ENCODE measurements around the gene LSM7. TPM values are rescaled to one million over a fixed set of nuclear protein-coding genes. Genes with fewer than 3 reads are reported as not detected.

LSM7 gene
- total RNA-seq, 1 donor from 2014 or later, result 108 TPM

GRCh38 chr19:2331601-2332246 is 3.3 kb upstream of the LSM7 start:
- Mint-ChIP-seq H3K27me3 (ENCODE audit: unreplicated experiment) (peaks cover 17% of the 10 kb centered on the region), H3K4me3 (ENCODE audit: unreplicated experiment) (peak overlapping the region; percentile 15), H3K4me1 (ENCODE audit: unreplicated experiment) (peaks cover 26% of the 10 kb centered on the region), H3K36me3 (ENCODE audit: low read depth, unreplicated experiment) (peaks cover 11% of the 10 kb centered on the region), H3K9me3 (ENCODE audit: unreplicated experiment) (peaks cover 4% of the 10 kb centered on the region), H3K27ac (ENCODE audit: unreplicated experiment) (no peak overlapping the region)
- DNase-seq (ENCODE audit: low spot score), result no peak
- TF ChIP-seq CTCF (IDR thresholded peaks at IDR 0.05; ENCODE audit: unreplicated experiment), result no peak

- peaks cover 20% of the 10 kb centered on the region for H3K4me1 Mint-ChIP-seq (ENCODE audit: unreplicated experiment)
- DNase-seq (ENCODE audit: low spot score), result no peak
- peaks cover 10% of the 10 kb centered on the region for H3K36me3 Mint-ChIP-seq (ENCODE audit: low read depth, unreplicated experiment)
- peaks cover 16% of the 10 kb centered on the region for H3K27me3 Mint-ChIP-seq (ENCODE audit: unreplicated experiment)
- peak overlapping the region; percentile 15 for H3K4me3 Mint-ChIP-seq (ENCODE audit: unreplicated experiment)
- TF ChIP-seq CTCF (IDR thresholded peaks at IDR 0.05; ENCODE audit: unreplicated experiment), result no peak
- H3K9me3 Mint-ChIP-seq (ENCODE audit: unreplicated experiment), result peaks cover 2% of the 10 kb centered on the region
- H3K27ac Mint-ChIP-seq (ENCODE audit: unreplicated experiment), result no peak overlapping the region
Measured at GRCh38 chr19:2330632-2331284, 2.4 kb upstream of the LSM7 start.

DNA sequence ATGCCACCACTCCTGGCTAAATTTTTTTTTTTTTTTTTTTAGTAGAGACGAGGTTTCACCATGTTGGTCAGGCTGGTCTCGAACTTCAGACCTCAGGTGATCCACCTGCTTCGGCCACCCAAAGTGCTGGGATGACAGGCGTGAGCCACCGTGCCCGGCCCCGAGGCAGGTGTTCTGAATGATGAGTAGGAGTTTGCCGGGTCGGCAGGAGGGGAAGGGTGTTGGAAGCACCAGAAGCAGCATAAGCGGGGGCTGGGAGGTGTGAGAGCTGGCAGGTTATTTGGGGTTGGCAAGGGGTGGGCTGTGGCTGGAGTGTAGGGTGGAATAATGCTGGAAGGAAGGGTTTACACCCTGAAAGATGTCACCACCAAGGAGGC is 1.9 kb upstream of the LSM7 start:
- TF ChIP-seq CTCF (IDR thresholded peaks at IDR 0.05; ENCODE audit: unreplicated experiment), result no peak
- Mint-ChIP-seq H3K4me1 (ENCODE audit: unreplicated experiment) (peaks cover 18% of the 10 kb centered on the region), H3K4me3 (ENCODE audit: unreplicated experiment) (no peak overlapping the region), H3K36me3 (ENCODE audit: low read depth, unreplicated experiment) (peaks cover 9% of the 10 kb centered on the region), H3K9me3 (ENCODE audit: unreplicated experiment) (no peaks in the 10 kb centered on the region), H3K27ac (ENCODE audit: unreplicated experiment) (no peak overlapping the region), H3K27me3 (ENCODE audit: unreplicated experiment) (peaks cover 14% of the 10 kb centered on the region)
- no peak for DNase-seq (ENCODE audit: low spot score)

GRCh38 chr19:2329501-2329916 is 1.1 kb upstream of the LSM7 start:
- Mint-ChIP-seq H3K4me1 (ENCODE audit: unreplicated experiment) (peaks cover 18% of the 10 kb centered on the region), H3K4me3 (ENCODE audit: unreplicated experiment) (peak overlapping the region; percentile 94), H3K27me3 (ENCODE audit: unreplicated experiment) (peaks cover 14% of the 10 kb centered on the region), H3K27ac (ENCODE audit: unreplicated experiment) (peak overlapping the region; percentile 27), H3K36me3 (ENCODE audit: low read depth, unreplicated experiment) (peaks cover 9% of the 10 kb centered on the region), H3K9me3 (ENCODE audit: unreplicated experiment) (no peaks in the 10 kb centered on the region)
- no peak for DNase-seq (ENCODE audit: low spot score)
- TF ChIP-seq CTCF (IDR thresholded peaks at IDR 0.05; ENCODE audit: unreplicated experiment), result no peak

- Mint-ChIP-seq H3K36me3 (ENCODE audit: low read depth, unreplicated experiment) (peaks cover 9% of the 10 kb centered on the region), H3K27me3 (ENCODE audit: unreplicated experiment) (peaks cover 14% of the 10 kb centered on the region), H3K9me3 (ENCODE audit: unreplicated experiment) (no peaks in the 10 kb centered on the region), H3K4me3 (ENCODE audit: unreplicated experiment) (peak overlapping the region; percentile 94), H3K27ac (ENCODE audit: unreplicated experiment) (peak overlapping the region; percentile 27), H3K4me1 (ENCODE audit: unreplicated experiment) (peaks cover 18% of the 10 kb centered on the region)
- TF ChIP-seq CTCF (IDR thresholded peaks at IDR 0.05; ENCODE audit: unreplicated experiment), result no peak
- no peak for DNase-seq (ENCODE audit: low spot score)
Measured at GRCh38 chr19:2329149-2329478, 728 bp upstream of the LSM7 start.

Data from endothelial cell (in vitro differentiated cells).